PFSK-1 (cell line): ENCODE measurements around the gene ITGB6.

Experiments used
- FOXP2 ChIP-seq: optimal IDR thresholded peaks from 2 replicates; pipeline ENCODE3; 2011; ENCODE audit warnings: borderline replicate concordance, control low read depth, inconsistent platforms; ENCODE audit not compliant: insufficient read depth; ENCODE audit errors: extremely low read length, extremely low read depth
- POLR2AphosphoS5 ChIP-seq: IDR thresholded peaks from 2 replicates; pipeline ENCODE4 v1.6.1; 2012; ENCODE audit warnings: low read depth, mild to moderate bottlenecking, control low read depth, low read length, moderate library complexity
- REST ChIP-seq, 2 experiments: IDR thresholded peaks; 2 replicates each; pipeline versions ENCODE4 v1.6.1 to v1.8.0; 2011 to 2012; ENCODE audit warnings: low read depth in 2 of 2, low read length in 2 of 2, control low read depth in 1 of 2, inconsistent platforms in 1 of 2, mild to moderate bottlenecking in 1 of 2, moderate library complexity in 1 of 2; ENCODE audit not compliant: insufficient read depth in 1 of 2
- SIN3A ChIP-seq: IDR thresholded peaks from 2 replicates; pipeline ENCODE4 v1.6.1; 2012; ENCODE audit warnings: mild to moderate bottlenecking, low read length, moderate library complexity, borderline replicate concordance; ENCODE audit not compliant: insufficient read depth
- TAF1 ChIP-seq: IDR thresholded peaks from 2 replicates; pipeline ENCODE4 v1.6.1; 2012; ENCODE audit warnings: low read length, control low read depth, borderline replicate concordance; ENCODE audit not compliant: insufficient read depth

ITGB6 gene

GRCh38 chr2:160073284-160073888, 126.7 kb downstream of the ITGB6 start:
- TF ChIP-seq TAF1 (no peak), REST (IDR thresholded peaks at IDR 0.05; ENCODE audit: insufficient read depth in 1 of 2, low read depth in 2 of 2, low read length in 2 of 2) (no peak), POLR2AphosphoS5 (no peak), FOXP2 (no peak), SIN3A (no peak)

- TF ChIP-seq REST (IDR thresholded peaks at IDR 0.05; ENCODE audit: insufficient read depth in 1 of 2, low read depth in 2 of 2, low read length in 2 of 2) (no peak), SIN3A (no peak), TAF1 (no peak), POLR2AphosphoS5 (no peak), FOXP2 (no peak)
Observed at GRCh38 chr2:160068906-160069305, 131.2 kb downstream of the ITGB6 start.

DNA sequence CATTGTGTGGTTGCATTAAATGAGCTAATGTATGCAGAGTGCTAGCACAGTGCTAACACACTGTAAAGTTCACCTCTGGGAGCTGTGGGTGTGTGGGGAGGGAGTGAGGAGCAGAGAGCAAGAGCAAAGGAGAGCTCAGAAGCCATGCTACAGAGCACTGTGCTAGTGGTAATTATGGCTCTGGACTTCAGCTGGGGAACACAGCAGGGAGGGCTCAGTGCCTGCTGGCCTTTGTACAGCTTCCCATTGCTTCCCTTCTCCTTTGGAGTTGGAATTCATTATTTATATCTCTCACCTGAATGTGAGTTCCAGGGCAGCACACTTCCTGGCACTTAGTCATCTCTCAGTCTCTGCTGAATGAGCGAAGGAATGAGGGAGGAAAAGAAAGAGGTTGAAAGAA, 135.2 kb downstream of the ITGB6 start:
- TF ChIP-seq SIN3A (no peak), POLR2AphosphoS5 (no peak), FOXP2 (no peak), REST (IDR thresholded peaks at IDR 0.05; ENCODE audit: insufficient read depth in 1 of 2, low read depth in 2 of 2, low read length in 2 of 2) (no peak), TAF1 (no peak)

DNA sequence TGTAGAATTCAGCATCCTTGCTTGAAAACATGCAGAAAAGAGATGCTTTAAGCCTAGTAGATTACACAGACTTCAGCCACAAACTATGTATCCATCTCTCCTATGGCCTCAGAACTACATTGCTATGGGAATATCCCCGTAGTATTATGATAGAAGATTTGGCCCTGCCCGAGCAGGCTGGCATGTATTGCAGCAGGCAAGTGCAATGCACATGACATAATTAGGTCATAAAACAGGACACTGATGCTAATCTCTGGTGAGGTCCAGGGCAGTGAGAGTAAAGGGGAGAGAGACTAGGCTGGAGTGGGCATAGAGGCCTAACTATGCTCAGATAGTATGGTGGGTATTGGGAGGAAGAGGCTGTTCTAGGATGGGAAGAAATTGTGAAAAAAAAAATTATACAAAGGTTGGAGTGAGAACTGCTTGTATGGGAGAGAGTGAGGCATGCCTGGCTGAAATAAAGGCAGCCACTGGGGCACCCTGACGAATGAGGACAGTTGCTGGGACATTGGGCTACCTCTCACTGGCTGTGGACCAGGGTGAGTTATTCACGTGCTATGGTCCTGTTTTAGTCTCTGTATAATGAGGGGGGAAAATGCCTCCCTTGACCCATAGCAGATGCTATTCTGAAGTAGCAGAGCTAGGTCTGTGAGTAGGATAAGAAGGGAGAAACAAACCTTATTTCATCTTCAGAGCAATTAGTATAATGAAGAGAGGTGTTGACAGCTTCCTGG, 136.0 kb downstream of the ITGB6 start:
- TF ChIP-seq TAF1 = no peak
- TF ChIP-seq FOXP2 = no peak
- TF ChIP-seq REST (IDR thresholded peaks at IDR 0.05; ENCODE audit: insufficient read depth in 1 of 2, low read depth in 2 of 2, low read length in 2 of 2) = no peak
- TF ChIP-seq POLR2AphosphoS5 = no peak
- no peak for TF ChIP-seq SIN3A
